HL-60/S4 treated with phorbol 12-myristate 13-acetate at 8.2 ng/mL for 4 days and 3 days (cell line): ENCODE data around the gene LYRM4.

Experiments used
- in situ Hi-C: fragments of 300-500 bp; cut with MboI; formaldehyde crosslinking; loops from 2 replicates; pipeline ENCODE4 v1.15.0; 2022; ENCODE audit warnings: low sequenced_read_pairs

The LYRM4 gene

GRCh38 chr6:5103250-5103649 is 157.5 kb downstream of the LYRM4 start:
- in situ Hi-C loops = no loop called here

DNA sequence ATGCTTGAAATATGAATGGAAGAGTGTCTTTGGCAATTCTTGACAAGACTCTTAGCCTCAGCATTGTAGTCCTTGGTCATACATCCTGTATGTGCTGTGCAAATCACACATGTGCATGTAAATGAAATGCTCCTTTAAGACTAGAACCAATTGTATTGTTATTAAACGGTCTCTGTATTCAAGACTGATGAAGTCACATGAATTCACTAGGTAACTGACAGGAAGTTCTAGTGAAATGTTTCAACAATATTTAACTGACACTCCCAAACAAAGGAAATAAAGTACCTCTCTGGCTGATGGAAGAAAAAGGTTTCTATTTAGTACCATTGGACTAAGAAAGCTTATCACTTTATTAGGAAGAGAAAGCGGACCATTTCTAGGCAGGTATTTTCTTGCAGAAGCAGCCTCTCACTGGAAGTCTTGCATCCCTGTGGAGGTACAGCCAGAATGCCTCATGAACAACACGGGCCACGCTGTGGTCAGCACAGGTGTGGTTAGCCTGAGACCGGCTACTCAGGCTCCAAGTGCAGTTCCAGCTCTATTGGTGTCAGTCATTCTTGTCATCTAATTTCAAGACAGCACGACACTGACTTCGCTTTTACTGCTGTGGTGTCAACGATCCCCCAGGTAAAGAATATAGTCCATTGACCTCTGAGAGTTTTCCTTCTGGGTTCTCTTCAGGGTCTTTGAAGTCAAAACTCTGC is 158.3 kb downstream of the LYRM4 start:
- in situ Hi-C loops = no loop called here

DNA sequence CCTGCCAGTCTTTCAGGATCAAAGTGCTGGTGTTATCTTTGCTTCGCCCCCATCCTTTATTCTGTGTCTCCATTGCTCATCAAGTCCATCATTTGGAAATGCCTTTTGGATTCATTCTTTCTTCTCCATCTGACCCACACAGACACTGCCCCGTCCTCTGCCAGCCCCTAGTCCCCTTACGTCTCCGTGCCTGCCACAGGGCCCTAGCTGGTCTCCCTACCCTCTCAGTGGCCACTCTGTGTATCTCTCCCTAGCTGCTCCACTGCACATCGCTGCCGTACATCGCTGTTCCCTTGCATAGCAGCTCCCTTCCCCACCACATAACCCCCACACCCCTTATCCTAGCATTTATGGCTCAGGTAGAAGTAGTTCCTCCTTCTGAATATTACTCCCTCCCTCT is 159.9 kb downstream of the LYRM4 start:
- in situ Hi-C loops = no loop called here

DNA sequence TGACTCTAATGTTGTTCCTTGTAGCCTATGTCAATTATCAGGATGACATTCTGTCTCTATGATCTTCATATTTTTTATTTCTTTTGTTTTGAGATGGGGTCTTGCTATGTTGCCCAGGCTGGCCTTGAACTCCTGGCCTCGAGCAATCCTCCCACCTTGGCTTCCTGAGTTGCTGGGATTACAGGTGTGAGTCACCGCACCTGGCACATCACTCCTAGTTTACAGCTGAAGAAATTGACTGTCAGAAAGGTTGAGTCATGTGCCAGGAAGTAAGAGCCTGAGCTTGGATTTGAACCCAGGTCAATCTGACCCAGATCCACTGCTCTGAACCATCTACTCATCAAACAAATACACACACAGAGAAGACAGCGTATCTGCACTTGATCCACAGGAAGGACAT is 161.2 kb downstream of the LYRM4 start:
- in situ Hi-C loops = no loop called here

DNA sequence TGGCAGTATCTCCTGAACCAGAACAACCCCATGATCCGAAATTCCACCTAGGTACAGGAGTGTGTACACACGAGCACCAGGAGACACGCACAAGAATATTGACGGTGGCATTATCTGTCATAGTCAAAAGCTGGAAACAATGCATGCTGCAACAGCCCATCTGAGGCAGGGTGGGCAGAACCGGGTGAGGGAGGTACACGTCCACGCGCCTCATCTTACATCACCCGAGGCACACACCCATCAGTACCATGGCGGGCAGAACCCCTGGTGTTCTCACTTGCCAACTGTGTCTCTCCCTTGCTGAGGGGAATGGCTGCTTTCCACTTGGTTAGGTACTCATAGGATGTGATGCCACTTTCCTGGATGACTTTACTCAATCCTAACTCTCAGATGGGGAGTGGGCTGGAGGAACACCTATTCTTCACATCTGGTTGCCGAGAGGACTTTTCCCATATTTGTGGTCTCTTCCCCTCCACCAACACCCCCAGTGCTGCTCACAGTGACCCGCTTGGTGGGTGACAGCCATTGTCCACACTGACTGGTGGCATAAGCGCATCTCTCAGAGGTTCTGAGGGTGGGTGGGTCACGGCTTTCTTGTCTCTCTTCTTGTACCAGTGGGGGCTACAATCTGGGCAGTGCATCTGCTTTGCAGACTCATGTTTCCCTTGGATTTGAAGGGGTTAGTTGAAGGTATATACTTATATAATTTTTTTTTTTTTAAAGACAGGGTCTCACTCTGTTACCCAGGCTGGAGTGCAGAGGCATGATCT is 162.1 kb downstream of the LYRM4 start:
- in situ Hi-C loops = no loop called here

GRCh38 chr6:5096482-5096881 is 164.3 kb downstream of the LYRM4 start:
- in situ Hi-C loops = no loop called here

DNA sequence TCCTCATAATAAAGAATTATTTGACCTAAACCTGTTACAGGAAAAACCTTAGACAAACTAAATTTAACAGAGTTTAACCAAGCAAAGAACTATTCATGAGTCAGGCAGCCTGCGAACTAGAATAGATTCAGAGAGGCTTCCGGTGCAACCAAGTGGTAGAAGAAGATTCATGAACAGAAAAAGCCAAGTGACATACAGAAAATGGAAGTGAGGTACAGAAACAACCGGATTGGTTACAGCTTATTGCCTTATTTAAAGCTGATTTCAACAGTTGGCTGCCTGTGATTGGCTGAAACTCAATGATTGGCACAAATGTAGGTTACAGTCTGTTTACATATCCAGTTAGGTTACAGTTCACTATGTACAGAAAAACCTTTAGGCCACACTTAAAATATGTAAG is 165.5 kb downstream of the LYRM4 start:
- in situ Hi-C loops = no loop called here

GRCh38 chr6:5094327-5094726 is 166.4 kb downstream of the LYRM4 start:
- in situ Hi-C loops = no loop called here

DNA sequence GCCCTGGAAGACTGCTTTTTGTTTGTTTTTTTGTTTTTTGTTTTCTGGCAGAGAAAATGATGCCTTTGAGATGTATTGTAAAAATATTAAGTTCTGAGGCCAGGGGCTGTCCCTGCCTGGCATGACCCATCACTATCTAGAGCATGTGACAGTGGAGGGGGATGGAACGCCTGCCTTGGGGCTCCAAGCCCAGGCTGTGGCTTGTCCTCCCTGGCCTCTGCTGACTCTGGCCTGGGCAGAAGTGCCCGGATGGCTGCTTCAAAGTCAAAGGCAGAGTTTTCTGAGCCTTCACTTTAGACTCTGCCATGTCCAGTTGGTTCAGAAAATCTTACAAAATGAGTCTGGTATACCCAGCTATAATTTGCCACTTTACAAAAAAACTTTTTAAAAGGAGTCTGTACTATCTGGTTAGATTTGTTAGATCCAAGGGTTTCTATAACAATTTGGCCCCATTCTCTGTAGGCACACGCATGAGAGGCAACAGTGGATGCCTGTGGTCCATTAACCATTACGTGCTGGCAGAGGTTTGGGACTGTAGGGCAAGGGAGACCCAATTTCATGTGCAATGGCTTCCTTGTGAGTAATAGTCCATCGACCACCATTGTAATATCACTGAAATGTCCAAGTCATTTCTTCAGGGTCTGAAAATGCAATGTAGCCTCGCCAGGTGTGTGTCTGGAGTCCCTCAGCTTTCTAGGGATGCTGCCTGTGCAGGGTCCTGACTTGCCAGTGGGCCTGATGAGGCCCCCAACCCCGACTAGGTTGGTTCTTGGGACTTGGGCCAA is 167.3 kb downstream of the LYRM4 start:
- in situ Hi-C loops = no loop called here

DNA sequence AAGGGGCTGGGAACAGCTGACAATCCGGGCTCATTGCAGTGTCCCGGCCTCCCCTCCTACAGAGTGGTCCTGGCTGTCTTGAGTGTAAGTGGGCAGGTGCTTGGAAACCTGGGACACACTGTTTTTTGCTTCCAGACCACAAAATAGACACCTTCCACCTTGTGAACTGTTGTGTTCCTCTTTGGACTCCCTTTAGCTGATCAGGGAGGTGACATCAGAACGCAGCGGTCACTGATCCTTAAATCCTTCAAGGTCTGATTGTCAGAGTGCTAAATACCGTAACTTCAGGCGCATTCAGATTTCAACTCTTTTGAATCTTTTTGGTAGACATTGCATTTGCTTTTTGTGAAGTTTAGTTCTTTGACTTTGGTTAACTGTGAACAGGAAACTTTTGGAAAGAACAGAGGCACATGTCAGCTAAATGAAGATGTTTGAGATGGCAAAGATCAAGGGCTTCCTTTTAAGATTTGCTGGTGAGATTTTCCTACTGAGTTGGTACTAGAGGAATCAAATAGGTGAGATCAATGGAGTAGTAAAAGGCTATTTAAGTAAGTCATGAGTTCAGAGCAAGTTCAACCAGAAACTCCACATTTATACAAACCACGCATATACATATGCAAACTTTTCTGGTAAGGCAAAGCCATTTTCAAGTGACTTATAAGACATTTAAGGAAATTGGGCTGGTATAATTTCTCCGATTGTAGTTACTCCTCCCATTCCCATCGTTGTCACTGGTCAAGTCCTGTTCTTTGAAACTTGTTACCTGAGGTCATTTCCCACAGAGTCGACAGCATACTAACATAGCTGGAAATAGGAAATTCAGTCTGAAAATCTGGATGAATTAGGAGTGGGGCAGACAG is 169.3 kb downstream of the LYRM4 start:
- in situ Hi-C loops = no loop called here

DNA sequence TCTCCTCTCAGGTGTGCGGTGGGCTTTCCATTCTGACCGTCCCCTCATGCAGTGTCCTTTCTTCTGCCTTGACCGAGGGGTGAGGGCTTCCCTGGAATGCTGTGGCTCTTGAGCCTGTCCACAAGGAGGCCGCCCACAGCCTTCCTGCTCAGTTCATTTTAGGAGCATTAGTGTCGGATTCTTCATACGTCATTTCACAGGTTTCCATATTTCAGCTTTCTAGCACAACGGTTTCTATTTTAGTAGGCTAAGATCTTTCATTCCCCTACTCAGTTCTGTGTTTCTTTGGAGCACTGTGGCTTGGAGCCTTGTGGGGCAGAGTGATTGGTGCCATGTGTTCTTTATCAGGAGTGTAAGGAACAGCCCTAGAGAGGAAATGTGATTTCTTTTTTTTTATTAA is 170.1 kb downstream of the LYRM4 start:
- in situ Hi-C loops = no loop called here

DNA sequence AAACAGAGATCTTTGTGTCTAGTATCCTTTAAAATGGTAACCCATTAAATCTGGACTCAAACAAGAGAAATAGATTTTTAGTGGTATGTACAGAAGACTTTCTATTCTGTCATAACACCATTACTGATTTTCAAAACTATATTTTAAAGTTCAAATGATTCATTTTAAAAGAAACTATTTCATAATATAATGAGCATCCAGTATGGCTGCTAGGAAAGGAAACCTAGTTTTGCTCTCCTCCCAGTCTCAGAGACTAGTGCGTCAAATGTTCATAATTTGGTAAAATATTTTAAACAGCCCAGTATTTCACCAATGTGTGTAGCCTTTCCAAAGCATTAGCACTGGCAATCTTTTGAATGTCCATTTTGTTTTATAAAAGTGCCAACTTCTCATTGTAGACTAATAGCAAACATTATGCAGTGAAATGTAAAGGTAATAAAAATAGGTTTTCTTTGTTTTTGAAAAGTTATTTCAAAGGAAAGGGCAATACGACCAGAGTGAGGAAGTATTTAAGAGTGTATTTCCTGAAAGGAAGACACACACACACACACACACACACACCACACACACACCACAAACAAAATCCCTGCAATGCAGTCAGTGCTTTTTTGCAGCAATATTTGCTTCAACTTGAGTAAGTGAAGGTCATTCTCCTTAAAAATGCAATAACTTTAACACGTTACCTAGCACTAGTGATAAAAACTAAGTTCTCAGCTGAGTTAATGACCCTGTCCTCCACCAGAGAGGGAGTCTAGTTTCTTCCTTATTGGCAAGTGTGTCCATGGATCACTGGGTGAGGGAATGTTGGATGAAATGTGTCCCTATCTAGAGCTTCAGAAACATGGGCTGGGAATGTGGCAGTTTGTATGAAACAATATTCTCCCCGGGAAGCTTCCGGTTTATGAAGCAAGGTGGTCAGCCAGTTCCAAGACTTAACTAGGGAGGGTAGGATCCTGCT is 171.0 kb downstream of the LYRM4 start:
- in situ Hi-C loops = no loop called here

DNA sequence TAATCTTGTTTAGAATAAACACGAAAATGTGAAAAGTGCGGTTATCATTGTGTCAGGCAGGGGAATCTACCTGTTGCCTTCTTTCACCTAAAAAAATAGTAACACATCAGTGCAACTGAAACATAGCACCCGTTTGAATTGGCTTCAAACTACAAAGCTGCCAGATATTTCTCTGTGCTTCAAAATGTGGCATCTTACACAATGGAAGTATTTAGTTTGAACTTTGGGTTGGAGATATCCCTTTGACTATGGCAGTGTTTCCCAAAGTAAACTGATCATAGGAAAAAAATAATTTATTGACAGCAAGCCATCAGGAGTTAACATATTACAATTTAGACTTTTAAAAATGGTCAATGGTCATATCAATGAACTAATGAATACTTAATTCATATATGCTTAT is 172.0 kb downstream of the LYRM4 start:
- in situ Hi-C loops = no loop called here

GRCh38 chr6:5087389-5087788 is 173.4 kb downstream of the LYRM4 start:
- in situ Hi-C loops = no loop called here

- in situ Hi-C loops = no loop called here
Observed at GRCh38 chr6:5086294-5086890, 174.4 kb downstream of the LYRM4 start.

GRCh38 chr6:5085648-5086293 is 175.0 kb downstream of the LYRM4 start:
- in situ Hi-C loops = no loop called here

DNA sequence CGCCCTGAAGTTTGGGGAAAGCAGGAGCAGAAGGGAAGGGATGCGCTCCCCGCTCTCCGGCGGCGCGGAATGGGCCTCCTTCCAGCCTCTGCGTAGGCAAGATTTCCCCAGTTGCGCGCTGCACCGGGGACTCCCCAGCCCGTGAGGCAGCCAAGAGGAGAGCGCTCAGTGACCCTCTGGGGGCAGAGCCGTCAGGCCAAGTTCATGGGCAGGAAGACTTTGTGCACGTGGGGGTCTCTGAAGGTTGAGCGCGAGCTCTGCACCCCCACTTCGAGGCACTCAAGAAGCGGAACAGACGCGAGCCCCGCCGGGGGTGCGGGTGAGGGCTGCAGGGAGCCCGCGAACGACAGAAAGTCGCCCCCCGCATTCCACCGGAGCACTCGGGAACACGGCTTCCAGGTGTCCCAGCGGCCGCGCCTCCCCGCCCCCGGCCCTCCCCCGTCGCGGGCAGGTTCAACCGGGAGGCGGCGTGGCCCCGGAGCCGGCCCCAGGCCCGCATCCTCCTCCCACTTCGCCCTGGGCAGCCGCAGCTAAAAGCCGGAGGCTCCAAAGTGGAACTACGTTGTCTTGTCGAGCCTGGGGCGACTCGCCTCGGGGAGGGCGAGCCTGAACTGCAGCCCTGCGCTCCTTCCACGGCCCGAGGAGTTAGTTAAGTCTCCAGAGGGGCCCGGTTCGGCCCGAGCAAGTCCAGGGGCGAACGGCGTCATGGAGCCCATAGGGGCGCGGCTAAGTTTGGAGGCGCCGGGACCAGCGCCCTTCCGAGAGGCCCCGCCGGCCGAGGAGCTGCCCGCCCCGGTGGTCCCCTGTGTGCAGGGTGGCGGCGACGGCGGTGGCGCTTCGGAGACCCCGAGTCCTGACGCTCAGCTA is 175.7 kb downstream of the LYRM4 start, which contains the start of gene PPP1R3G:
PPP1R3G (plus strand) TSS at position 561 of the 867 bp plus-strand sequence; CDS start at position 706, 145 bp downstream.
- in situ Hi-C loops = no loop called here

DNA sequence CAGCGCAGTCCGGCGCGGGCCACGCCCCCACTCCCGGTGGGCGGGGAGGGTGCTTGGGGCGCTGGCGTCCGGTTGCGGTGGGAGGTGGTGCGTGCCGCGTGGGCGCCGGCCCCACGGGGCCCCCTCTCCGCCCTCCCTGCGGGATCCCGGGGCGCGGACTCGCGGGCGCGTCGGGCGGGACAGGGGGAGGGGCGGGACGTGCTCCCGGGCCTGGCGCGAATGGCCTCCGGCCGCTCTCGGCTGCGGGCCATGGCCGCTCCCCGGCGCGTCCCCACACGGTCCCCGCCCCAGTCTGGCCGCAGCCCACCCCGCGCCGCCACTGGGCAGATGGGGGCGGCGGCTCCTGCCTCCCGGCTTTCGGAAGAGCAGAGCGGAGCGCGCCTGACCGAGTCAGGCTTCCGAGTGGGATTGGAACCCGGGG is 176.4 kb downstream of the LYRM4 start:
- in situ Hi-C loops = no loop called here
